ENCODE data around the gene DHPS.

Gene DHPS

DNA sequence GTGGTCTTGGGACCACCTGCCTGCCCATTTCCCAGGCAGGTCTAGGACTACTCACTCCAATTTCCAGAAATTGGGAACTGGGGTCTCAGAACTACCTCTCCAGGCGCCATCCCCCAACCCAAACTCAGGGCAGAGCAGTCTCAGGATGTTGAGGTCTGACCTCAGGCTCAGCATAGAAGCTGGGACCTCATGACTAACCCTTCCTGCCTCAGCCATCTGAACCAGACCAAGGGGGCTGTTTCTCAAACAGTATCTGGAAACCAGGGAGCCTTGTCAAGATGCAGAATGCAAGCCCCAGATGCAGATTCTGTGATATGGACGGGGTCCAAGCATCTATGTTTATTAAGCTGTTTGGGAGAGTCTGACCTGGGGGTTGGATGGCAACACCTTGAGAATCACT, 13.4 kb upstream of the DHPS start:
- DNase-seq (ENCODE audit: low spot score) = no peak
- no peak for TF ChIP-seq CTCF (IDR thresholded peaks at IDR 0.05; ENCODE audit: extremely low read depth, missing control alignments)

GRCh38 chr19:12694641-12695040, 13.0 kb upstream of the DHPS start:
- no peak for TF ChIP-seq CTCF (IDR thresholded peaks at IDR 0.05; ENCODE audit: extremely low read depth, missing control alignments)

DNA sequence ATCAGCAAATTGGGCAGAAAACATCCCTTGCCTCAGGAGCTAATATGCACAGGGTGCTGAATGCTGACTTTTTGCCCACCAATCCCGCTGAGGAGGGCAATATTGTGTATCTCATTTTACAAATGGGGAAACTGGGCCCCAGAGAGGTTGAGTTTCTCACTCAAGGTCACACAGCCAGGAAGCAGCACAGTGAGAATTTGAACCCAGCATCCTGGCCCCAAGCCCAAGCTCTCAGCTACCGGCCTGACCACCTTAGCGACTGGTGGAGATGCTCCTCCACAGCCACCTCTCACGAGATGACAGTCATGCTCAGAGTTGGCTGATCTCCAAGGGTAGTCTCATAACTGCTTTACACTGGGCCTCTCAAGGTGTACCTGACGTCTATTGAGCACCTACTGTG, 11.3 kb upstream of the DHPS start:
- no peak for TF ChIP-seq CTCF (IDR thresholded peaks at IDR 0.05; ENCODE audit: extremely low read depth, missing control alignments)
- no peak for DNase-seq (ENCODE audit: low spot score)

More at GRCh38 chr19:12694641-12695040, 13.0 kb upstream of the DHPS start:
- no peak for DNase-seq (ENCODE audit: low spot score)

DNA sequence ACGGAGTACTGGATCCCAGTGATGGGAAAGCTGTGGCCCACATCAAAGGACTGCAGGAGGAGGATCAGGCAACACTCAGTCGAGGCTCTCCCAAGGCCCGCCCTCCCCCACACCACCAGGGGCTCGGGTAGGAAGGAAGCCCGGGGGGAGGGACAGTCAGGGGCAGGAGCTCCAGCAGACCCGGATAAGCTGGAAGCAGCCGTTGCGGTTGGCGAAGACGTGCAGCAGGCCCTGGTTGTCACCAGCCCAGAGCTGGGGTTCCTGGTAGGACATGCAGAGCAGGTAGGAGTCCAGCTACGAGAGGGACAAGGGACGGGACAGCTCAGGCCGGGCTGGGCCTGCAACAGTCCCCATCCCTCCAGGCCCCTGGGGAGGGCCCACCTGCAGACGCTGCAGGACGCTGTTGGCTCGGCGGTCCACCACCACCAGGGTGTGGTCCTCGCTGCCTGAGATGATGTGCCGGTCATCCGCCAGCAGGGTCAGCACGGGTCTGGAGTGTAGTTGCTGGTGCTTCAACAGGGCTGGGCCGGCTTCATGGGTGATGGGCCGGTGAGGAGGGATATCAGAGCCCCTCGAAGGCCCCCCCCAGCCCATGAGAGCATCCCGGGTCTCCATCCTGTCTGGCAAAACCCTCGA, 8.0 kb upstream of the DHPS start:
- DNase-seq (ENCODE audit: low spot score) = no peak
- TF ChIP-seq CTCF (IDR thresholded peaks at IDR 0.05; ENCODE audit: extremely low read depth, missing control alignments) = no peak

GRCh38 chr19:12689012-12689411, 7.3 kb upstream of the DHPS start:
- no peak for TF ChIP-seq CTCF (IDR thresholded peaks at IDR 0.05; ENCODE audit: extremely low read depth, missing control alignments)
- DNase-seq (ENCODE audit: low spot score) = no peak

GRCh38 chr19:12687496-12688196, 6.0 kb upstream of the DHPS start, which contains the start of gene GNG14:
GNG14 (plus strand) TSS chr19:12687998; CDS start chr19:12688049, 51 bp downstream.
- TF ChIP-seq CTCF (IDR thresholded peaks at IDR 0.05; ENCODE audit: extremely low read depth, missing control alignments) = no peak
- no peak for DNase-seq (ENCODE audit: low spot score)

DNA sequence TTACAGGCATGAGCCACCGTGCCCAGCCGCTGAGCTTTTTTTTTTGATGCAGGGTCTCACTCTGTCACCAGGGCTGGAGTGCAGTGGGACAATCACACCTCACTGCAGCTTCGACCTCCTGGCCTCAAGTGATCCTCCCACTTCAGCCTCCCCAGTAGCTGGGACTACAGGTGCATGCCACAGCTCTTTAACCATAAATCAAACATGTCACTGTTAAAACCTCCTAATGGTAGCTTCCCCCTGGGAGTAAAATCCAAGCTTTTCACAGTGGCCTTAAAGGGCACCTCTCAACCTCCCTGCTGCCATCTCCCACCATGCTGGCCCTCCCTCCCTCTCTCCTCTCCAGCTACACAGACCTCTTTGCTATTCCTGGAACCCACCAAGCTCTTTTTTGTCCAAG, 4.2 kb upstream of the DHPS start:
- DNase-seq (ENCODE audit: low spot score) = no peak
- no peak for TF ChIP-seq CTCF (IDR thresholded peaks at IDR 0.05; ENCODE audit: extremely low read depth, missing control alignments)

All from GM20000 (cell line).